NCI-H2171 (cell line): ENCODE data around the gene RPL26.
A peak's percentile ranks its signal among the peaks of the same experiment; 100 is the strongest.

ENCODE experiments used
- DNase-seq: peaks from one replicate; lab custom pipeline; 2025; lab: John Stamatoyannopoulos, UW

RPL26 gene

GRCh38 chr17:8383143-8383822 is at the start of gene RPL26:
Gene RPL26, minus strand, starts transcription at chr17:8383193. Its CDS starts 883 bp downstream, at chr17:8382310.
- peak; percentile 97 for DNase-seq

- DNase-seq: no peak
Observed at GRCh38 chr17:8430966-8431365, 48.0 kb upstream of the RPL26 start.

- no peak for DNase-seq
Observed at GRCh38 chr17:8426802-8427201, 43.8 kb upstream of the RPL26 start.

GRCh38 chr17:8426094-8426720 is 43.2 kb upstream of the RPL26 start:
- DNase-seq: no peak

- no peak for DNase-seq
Observed at GRCh38 chr17:8421571-8421970, 38.6 kb upstream of the RPL26 start.

DNA sequence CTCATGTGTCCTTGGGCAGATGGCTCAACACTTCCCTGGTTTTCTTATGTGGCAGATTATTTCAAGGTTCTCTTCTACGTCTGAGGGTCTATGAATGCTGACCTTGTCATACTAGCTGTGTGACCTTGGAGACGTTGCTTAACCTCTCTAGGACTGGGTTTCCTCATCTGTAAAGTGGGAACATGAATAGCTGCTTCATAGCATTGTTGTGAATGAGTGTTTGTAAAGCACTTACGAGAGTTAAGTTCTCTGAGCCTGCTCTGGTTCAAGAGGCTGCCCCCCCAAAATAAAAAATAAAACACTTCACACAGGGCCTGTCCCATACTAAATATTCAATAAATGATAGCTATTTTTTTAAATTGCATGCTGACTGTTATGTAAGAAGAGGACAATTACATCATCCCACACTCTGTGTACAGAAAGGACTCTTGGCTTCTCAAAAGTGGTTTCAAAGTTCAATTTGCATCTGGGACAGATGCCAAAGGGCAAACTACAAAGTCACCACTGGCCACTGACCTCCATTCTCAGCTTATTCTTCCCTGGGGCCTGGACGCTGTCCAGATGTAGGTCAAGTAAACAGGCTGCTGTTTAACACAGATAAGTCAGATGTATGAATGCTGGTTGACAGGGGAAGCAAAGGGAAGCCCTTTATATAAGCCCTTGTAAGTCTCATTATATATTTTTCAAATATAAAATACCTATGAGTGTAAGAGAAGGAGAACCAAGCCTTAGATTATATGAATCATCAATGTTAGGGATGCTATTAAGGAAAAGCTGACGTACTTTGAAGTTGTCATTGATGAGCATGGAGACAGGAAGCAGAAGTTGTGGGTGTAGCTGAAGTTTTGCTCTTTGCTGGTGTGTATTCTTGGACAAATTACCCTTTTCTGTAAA is 37.3 kb upstream of the RPL26 start:
- DNase-seq: no peak

- no peak for DNase-seq
Observed at GRCh38 chr17:8419305-8419704, 36.3 kb upstream of the RPL26 start.

- DNase-seq: no peak
Observed at GRCh38 chr17:8418471-8418870, 35.5 kb upstream of the RPL26 start.

- no peak for DNase-seq
Observed at GRCh38 chr17:8417806-8418205, 34.8 kb upstream of the RPL26 start.

DNA sequence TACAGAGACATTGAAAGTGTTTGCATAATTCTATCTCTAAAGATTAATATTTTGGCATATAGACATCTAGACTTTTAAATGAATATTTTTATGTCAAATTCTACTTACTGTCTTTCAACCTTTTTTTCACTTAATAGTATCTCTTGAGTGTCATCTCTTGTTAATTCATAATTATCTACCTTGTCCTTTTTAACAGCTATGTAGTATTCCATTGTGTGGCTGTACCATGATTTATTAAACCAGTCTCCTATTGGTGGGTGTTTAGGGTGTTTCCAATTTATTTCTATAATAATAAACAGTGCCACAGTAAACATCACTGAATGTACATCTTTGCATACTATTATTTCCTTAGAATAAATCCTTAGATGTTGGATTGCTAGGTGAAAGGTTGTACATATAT is 30.9 kb upstream of the RPL26 start:
- no peak for DNase-seq

DNA sequence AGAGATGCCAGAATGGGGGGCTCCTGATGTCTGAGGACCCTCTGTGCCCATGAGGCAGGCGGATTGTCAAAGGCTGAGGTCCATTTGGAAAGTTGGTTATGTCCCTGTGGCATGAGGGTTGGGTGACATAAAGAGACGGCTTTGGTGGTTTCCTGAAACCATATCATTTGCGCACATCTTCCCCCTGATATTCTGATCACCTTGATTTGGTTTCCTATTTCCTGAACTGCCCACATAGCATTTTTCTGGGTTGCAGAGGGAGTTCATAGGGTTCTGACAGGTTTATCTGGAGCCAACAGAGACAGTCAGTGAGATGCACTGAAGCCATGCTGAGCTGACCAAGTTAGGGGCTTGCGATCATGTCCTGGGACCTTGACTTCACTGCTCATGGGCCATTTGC is 30.3 kb upstream of the RPL26 start:
- DNase-seq: no peak

DNA sequence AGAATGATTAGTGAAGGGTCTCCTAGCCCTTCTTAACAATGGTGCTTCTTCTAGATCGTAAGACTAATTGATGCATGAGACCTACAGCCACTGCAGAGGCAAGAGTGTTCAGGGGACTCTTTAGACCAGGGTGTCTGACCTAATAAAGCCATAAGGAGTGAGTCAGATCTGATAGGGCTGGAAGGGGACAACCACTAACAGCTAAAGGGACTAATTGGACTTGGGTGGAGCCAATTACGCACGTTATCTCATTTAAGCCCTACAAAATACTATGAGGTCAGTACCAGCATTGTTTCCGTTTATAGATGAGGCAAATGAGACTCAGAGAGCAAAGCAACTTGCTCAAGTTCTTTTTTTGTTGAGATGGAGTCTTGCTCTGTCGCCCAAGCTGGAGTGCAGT is 29.1 kb upstream of the RPL26 start:
- no peak for DNase-seq

DNA sequence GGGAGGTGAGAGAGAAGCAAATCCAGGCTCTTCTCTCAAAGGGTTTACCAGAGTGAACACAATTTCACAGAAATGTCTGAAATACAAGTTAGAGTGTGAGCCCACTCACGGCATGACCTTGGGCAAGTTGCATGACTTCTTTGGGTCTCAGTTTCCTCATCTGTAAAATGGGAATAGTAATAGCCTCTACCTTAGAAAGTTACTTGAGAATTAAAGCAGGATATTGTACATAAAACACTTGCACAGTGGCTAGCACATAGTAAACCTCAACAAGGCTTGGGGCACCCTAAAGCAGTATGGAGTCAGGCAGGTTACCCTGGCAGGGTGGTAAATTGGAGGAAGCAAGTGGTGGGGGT is 27.9 kb upstream of the RPL26 start:
- DNase-seq: no peak

DNA sequence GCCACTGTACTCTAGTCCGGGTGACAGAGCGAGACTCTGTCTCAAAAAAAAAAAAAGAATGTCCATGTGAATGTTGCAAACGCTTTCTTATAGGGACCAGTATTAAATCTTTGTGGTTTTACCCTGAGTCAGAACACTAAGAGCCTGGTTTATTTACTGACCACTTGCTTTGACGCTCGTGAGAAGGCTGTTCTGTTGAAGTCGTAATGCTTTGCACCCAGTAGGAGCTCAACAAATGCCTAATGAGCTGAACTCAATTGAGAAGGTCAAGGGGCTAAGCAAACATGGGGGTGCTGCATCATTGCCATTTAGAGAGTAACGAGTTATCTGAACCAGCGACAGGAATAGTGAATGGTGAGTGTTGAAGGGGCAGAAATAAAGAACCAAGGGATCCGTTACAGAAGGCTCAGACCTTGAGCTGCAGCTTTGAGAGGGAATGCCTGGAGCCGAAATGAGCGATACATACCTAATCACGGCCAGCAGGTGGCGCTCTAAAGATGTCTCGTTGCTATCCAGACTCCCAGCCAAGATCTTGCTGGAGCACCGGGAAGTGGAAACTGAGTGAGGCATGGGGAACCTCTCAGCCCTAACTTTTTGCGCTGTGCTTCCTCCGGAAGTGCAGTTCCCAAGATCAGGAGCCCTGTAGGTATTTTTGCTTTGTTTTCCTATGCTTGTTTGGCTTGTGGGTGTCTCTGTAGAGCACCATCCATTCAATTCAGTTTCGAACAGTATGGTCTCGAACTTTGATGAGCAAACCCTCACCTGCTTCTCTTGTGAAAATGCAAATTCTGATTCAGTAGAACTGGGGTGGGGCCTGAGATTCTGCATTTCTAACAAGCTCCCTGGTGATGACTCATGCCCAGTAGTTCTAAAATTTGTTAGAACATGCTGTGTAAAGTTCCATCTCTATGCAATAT is 27.2 kb upstream of the RPL26 start:
- DNase-seq: peak; percentile 67

DNA sequence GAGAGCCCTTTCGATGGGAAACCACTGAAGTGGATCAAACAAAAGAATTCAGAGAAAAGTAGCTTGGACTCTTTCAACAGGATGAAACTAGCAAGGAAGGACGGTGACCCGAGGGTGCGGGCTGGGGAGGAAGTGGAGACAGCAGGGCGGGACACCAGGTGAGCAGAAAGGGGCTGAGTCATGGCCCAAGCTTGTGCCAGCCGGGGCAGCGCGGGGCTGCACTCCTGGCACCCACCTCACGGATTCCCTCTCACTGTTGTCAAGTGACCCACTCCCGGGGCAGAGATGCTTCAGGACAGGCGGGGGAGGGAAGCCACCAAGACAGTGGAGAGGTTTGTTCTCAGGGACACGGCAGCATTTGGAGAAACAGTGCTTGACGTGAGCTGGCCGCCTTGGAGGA is 25.4 kb upstream of the RPL26 start:
- DNase-seq: no peak

GRCh38 chr17:8406174-8406573 is 23.2 kb upstream of the RPL26 start:
- no peak for DNase-seq

DNA sequence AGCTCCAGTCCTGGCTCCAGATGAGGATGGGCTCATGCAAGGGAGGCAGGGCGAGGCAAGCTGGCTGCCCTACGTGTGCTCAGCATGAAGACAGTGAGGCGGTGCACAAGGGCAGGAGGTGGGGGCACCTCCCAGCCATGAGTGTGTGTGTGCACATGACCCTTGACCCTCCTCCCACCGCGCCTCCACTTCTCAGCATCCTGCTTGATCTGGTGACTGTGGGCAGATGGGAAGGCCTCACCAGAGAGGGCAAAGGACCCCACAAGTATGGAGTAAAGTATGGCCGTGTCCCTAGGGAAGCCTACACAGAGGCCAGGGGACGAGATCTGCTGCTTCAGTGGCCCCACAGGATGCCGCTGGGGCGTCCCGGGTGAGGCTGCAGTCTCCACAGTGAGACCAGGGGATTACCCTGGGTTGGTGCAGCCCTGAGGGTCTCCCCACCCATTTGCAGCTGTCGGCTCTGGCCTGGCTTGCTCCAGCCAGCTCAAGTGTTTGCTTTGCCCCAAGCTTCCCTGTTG is 22.6 kb upstream of the RPL26 start:
- DNase-seq: no peak

DNA sequence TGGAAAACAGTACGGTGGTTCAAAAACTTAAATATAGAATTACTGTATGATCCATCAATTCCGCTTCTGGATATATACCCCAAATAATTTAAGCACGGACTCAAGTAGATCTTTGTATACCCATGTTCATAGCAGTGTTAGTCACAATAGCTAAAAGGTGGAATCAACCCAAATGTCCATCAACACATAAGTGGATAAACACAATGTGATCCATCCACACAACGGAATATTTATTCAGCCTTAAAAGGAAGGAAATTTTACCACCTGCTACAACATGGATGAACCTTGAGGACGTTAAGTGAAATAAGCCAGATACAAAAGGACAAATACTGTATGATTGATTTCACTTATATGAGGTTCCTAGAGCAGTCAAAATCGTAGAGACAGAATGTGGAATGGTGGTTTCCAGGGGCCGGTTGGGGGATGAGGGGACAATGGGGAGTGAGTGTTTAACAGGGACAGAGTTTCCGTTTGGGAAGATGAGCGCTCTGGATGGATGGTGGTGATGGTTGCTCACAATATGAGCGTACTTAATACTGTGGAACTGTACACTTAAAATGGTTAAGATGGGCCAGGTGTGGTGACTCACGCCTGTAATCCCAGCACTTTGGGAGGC is 20.0 kb upstream of the RPL26 start:
- no peak for DNase-seq

DNA sequence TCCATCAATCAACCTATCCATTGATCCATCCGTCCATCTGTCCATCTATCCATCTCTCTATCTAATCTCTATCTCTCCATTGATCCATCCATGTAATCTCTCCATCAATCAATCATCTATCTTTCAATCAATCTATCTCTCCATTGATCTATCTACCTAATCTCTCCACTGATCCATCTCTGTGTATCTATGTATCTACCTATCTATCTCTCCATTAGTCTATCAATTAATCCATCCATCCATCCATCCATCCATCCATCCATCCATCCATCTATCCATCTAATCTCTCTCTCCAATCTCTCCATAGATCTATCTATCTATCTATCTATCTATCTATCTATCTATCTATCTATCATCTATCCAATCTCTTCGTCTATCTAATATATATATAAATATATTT is 18.1 kb upstream of the RPL26 start:
- DNase-seq: no peak

DNA sequence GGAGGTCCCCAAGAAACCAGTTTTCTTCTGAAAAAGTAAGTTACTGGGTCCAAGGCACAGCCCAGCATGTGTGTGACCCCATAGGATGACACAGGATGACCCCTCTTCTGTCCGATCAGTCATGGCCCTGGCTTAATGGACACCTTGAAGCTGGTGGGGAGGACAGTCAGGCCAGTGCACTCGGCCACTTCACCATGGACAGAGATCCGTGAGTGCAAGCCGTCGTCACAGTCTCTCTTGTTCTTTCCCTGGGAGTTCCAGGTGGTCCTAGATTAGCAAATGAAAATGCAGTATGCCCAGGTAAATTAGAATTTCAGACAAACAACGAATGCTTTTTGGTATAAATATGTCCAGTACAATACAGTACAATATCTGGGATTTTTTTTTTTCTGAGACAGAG is 16.0 kb upstream of the RPL26 start:
- no peak for DNase-seq

GRCh38 chr17:8397636-8398035 is 14.6 kb upstream of the RPL26 start, which contains the start of gene RNF222:
Gene RNF222, minus strand, starts transcription at chr17:8397827. Its CDS starts 4,366 bp downstream, at chr17:8393461.
- DNase-seq: no peak
